ENCODE measurements around the gene SLC2A13.
"Not testable (repeated sequence)": the region's sequence is repeated elsewhere in the genome, so short reads cannot be mapped to it uniquely, and the experiment has no call there.

The SLC2A13 gene

DNA sequence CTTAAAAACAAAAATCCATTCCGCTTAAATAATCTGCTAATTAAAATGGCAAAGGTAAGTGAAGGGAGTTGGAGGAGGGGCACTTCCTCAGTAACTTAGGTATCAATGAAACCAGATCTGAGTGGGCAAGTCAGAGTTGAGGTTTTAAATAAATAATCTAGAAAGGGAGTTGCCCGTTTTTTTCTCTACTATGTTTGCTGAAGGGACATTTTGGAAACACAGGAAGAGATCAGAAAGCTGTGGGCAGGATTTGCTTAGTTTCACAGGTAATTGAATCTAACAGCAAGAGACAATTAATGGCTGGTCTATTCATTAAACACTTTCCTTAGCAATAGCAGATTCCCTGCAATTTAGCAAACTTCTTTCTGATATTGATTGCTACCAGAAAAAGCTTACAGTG lies 300.2 kb downstream of the SLC2A13 start:
- DNase-seq (ENCODE audit: low read depth): no peak

DNA sequence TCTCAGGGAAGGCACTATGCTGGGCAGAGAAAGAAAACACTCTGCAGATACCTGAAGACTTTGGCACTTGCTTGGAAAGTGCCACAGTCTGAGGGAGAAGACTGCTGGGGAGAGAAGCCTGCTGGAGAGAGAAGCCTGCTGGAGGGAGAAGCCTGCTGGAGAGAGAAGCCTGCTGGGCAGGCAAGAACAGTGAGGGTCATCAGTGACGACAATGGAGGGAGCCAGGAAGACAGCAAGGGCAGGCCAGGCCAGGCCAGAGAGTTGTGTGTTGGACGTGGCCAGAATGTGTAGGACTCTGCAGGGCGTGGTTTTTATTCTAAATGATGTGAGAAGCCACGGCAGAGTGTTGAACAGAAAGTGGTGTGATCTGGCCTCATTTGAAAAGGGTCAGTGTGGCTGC lies 301.0 kb downstream of the SLC2A13 start:
- DNase-seq (ENCODE audit: low read depth): no peak

DNA sequence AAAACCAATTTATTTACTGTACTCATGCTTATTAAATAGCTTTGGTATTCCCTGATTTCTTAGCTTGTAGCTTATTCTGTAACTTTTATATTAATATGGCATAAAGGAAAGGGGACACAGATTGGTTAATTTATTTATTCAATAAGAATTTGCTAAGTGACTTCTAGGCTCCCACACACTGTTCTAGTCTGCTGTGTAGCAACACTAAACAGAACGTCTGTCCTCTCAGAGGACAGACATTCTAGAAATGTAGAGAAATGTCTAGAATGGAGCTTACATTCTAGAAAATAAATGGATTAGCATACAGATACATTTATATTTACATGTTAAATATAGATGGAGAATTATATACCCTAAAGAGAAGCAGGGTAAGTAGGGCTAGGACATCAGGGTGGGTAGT lies 301.4 kb downstream of the SLC2A13 start:
- no peak for DNase-seq (ENCODE audit: low read depth)

DNA sequence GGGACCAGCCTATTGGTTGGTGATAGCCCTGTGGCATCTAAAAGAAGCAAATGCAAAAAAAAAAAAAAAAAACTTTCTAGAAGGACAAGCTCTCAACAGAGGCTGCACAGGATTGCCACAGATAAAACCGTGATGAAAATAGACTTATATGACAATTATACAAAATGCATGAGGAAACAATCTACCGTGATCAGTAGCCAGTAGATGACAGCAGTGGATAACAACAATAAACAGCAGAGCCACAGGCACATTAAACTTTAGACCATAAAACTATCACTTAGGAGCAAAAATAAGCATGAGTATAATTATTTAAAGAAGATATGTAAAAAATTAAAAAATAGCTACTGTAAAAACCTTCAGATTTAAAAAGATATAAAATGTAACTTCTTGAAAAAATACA lies 302.7 kb downstream of the SLC2A13 start:
- no peak for DNase-seq (ENCODE audit: low read depth)

DNA sequence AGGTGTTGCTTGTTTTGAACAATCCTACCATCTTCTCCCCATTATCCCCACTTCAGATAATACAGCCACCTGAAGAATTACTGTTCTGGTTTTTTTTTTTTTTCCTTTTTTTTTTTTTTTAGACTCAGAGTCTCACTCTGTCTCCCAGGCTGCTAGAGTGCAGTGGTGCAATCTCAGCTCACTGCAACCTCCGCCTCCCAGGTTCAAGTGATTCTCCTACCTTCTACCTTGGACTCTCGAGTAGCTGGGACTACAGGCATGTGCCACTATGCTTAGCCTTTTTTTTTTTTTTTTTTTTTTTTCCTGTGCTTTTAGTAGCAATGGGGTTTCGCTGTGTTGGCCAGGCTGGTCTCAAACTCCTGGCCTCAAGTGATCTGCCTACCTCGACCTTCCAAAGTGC lies 306.9 kb downstream of the SLC2A13 start:
- no peak for DNase-seq (ENCODE audit: low read depth)

DNA sequence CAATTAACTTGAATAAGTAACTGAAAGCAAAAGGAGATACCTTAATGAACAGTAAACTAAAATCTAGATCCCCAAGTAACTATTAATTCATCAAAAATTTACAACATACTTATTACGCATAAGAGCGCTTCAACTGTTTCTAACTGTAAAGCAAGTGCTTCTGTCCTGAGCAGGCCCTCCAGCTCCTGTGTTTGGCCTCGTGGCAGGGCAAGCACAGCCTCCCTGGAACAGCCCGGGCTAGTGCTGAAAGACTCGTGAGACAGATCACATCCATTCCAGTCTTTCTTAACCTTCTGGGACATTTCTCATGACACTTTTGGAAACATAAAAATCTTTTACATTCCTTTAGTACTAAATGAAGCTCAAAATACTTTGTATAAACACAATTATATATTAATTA lies 307.5 kb downstream of the SLC2A13 start:
- DNase-seq (ENCODE audit: low read depth): no peak

DNA sequence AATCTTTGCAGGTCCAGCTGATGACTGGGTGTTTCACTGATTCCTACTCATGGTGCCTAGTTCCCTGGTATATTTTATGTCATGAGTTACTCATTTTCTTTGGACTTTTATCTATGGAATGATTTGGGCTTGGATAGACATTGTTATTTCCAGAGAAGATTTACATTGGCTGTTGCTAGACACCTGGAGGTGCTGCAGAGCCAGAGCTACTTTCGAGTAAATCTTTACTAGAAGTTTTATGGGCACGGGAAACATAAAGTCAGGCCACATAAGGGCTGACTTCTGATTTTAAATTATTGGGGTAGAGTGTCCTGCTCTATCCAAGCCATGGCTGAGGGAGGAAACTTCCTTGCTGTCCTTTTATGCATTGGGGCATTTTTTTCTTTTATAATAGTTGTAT lies 310.4 kb downstream of the SLC2A13 start:
- no peak for DNase-seq (ENCODE audit: low read depth)

DNA sequence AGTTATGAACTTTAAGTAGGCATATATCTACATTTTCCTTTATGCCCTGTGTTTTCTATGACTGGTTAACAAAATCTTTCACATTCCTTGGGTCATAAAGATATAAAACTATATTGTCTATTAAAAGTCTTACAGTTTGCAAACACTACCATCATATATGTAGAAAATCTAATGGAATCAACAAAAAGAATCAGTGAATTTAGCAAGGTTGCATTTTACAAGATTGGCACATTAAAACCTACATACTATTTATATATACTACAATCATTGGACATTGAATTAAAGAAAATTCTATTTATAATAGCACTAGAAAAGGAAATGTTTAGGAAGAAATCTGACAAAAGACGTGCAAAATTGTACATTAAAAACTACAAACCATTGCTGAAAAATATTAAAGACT lies 312.9 kb downstream of the SLC2A13 start:
- DNase-seq (ENCODE audit: low read depth): no peak

DNA sequence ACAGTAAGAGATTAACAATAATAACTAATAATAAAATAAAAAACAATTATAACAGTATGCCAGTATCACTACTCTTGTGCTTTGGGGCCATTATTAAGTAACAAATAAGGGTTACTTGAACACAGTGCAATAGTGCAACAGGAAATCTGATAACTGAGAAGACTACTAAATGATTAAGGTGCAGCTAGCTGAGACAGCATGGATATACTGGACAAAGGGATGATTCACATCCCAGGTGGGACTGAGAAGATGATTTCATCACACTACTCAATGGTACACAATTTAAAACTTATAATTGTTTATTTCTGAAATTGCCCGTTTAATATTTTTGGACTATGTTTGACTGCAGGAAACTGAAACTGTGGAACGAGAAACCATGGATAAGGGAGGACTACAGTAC lies 317.6 kb downstream of the SLC2A13 start:
- no peak for DNase-seq (ENCODE audit: low read depth)

DNA sequence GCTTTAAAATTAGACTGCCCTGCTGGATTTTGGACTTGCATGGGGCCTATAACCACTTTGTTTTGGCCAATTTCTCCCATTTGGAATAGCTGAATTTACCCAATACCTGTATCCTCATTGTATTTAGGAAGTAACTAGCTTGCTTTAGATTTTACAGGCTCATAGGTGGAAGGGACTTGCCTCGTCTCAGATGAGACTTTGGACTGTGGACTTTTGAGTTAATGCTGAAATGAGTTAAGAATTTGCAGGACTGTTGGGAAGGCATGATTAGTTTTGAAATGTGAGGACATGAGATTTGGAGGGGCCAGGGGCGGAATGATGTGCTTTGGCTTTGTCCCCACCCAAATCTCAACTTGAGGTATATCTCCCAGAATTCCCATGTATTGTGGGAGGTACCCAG lies 320.1 kb downstream of the SLC2A13 start:
- not testable (repeated sequence) for DNase-seq (ENCODE audit: low read depth)

DNA sequence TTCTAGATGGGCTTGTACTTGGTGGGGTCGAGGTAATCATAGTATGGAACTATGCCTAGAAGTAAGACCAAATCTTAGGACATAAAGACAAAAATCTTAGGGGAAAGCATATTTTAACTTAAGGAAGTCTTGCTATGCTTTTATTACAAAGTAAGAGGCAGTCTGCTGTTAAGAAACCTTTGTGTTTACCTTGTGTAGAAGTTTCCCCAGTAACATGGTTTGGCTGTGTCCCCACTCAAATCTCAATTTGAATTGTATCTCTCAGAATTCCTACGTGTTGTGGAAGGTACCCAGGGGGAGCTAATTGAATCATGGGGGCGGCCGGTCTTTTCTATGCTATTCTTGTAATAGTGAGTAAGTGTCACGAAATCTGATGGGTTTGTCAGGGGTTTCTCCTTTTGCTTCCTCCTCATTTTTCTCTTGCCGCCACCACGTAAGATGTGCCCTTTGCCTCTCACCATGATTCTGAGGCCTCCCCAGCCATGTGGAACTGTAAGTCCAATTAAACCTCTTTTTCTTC lies 323.8 kb downstream of the SLC2A13 start:
- no peak for DNase-seq (ENCODE audit: low read depth)

DNA sequence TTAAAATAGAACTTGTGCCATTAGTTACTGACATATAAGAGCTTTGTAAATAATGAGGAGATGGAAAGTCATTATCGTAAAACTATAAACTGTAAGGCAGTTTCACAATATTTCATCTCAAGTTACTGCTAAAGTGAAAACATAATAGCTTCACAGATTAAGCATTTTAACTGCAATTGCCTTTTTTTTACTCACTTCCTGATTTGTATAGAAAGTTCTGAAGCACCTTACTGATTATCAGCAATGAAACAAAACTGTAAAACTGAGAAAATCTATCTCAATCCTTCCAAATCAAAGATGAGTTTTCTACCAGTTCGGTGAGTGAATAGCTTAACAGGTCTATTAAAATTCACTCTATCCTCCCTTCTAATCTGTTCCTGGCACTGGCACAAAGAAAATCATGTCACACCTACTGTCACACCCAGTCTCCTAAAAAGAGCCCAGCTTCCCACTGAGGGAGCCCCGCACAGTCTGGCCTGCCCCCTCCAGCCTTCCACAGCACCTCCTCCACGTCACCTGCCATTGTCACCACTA lies 324.9 kb downstream of the SLC2A13 start:
- DNase-seq (ENCODE audit: low read depth): no peak

DNA sequence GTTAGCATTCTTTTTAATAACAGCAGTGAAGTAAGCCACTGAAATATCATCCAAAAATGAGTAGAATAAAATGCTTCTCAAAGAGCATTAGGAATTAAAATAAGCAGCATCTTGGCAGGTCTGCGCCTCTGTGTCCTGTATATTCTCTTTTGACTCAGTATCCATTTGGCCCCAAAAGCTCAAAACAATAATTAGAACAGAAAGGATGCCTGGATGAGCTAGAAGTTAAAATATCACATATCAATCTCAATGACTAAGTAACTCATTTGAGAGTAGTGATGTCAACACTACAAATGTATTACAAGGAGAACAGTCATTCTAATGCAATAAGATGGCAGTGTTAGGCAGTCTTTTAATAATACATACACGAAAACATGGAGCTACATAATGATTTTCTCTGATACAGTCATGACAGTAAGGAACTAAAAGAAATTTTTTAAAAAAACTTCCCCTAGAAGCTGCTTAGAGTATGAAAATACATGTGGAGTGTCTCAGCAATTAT lies 325.4 kb downstream of the SLC2A13 start:
- DNase-seq (ENCODE audit: low read depth): no peak

DNA sequence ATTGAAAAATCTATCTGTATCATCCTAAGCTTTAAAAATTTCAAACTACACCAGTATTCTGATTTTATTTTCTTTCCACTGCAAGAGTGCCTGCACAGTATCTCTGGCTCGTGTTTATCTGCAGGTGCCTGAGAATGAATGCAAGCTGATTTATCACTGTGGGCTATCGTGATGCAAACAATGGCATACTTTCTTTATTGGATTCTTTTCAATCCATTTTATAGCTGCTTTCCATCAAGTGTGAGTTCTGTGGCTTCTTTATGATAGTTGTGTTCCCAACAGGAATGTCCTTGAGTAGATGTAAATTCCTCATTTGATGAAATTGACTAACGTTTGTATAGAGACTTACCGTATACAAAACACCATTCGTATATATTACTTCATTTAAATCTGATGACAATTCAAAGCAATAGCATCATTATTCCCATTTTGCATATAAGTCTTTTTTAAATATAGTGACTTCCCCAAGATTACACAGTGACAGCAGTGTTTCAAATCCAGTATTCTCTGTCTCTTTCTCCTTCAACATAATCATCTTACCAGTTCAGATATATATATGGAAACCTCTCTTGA lies 326.0 kb downstream of the SLC2A13 start:
- no peak for DNase-seq (ENCODE audit: low read depth)

DNA sequence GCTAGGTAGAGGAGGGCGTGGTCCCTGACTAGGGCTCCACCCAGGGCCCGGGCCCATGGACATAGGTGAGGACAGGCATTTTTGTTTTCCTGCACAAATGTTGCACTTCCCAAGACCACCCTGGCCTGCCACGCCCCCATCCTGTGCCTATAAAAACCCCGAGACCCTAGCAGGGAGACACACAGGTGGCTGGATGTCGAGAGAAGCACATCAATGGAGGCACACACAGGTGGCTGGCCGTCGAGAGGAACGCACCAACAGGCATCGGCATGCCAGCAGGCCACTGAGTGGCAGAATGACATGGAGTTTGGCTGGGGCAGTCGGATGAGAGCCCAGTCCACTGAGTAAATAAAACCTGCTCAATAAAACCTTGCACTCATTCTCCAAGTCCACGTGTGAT lies 328.4 kb downstream of the SLC2A13 start:
- no peak for DNase-seq (ENCODE audit: low read depth)

DNA sequence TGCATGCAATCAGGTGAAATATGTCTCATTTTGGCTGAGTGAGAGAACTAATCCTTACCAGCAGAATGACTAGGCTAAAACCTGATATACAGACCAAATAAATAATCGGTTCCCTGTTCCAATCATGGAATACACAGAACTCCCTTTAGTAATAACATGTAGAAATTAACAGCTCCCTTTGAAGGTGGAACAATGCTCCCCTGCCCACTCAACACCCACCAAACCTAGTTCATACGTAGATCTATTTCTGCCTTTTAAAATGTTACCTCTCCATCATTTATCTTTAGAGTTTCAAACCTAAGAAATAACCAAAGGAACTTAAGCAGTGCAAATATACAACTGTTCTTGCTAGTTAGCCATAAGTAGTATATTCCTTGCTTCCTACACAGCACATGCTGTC lies 332.6 kb downstream of the SLC2A13 start:
- DNase-seq (ENCODE audit: low read depth): no peak

DNA sequence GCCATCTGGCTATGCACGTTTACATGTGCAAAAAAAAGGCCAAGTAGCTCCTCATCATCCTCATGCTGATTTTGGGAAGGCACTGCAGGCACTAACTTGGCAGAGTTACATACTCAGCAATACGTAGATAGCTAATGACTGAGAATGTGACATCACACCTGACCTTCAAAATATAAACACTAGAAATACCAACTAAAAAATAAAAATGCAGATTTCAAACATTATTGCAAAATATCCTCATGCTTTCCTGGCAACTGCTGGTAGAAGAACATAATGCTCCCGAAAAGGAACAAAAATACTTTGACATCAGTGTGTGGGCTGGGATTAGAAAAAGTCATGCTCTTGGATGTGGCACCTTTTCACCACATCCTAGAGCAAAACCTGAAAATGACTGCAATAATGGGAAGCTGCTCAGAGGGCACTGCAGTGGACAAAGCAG lies 333.0 kb downstream of the SLC2A13 start:
- no peak for DNase-seq (ENCODE audit: low read depth)

DNA sequence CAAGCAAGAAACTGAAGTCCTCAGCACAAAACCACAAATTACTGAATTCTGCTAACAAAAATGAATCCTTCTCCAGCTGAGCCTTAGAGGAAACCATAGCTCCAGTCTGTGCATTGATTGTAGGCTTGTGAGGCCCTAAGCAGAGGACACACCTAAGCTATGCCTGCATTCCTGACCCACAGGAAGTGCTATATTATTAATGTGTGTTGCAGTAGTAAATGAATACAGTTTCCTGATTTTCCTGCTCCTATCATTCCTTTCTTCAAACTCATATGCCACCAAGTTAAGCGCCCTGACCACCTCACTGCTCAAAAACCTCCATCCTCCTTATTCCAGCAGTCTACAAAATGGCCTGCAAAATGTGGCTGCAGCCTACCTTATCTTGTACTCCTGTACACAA lies 334.4 kb downstream of the SLC2A13 start:
- DNase-seq (ENCODE audit: low read depth): no peak

DNA sequence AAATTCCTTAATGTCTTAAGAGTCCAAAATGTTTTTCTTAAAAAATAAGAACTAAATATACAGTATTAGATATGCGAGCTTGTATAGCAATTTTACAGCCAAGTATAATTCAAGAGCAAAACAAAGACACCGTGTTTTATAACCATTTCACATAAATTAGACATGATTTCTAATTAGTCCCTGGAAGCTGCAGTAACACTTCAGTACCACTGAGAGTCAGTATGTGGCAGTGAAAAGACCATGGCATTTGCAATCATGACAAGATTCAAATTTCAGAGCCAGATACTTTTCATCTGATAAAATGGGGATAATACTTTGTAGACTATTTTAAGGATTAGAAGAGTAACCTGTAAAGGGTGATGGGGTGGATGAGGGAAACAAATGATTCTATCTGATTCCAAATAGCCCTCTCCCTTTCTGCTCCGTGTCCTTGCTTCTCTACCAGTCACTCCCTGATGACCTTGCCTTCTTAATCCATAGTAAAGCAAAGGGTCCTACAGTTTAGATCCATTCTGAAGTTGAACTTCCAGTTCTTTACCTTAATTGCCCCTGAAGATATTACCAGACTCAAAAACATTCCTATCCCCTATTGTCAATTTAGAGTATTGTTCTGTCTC lies 340.8 kb downstream of the SLC2A13 start:
- DNase-seq (ENCODE audit: low read depth): no peak

DNA sequence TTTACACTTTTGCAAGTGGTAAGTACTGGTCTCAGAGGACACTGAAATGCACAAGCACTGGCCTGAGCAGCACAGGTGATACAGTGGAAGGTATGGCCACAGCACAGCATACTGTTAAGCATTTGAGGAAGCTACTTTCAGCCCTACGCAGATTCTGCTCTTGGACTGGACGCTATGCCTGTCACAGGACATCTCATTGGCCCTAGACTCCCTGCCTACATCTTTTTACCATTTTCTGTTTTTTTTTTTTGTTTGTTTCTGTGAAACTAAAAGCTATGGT lies 342.1 kb downstream of the SLC2A13 start:
- DNase-seq (ENCODE audit: low read depth): no peak

DNA sequence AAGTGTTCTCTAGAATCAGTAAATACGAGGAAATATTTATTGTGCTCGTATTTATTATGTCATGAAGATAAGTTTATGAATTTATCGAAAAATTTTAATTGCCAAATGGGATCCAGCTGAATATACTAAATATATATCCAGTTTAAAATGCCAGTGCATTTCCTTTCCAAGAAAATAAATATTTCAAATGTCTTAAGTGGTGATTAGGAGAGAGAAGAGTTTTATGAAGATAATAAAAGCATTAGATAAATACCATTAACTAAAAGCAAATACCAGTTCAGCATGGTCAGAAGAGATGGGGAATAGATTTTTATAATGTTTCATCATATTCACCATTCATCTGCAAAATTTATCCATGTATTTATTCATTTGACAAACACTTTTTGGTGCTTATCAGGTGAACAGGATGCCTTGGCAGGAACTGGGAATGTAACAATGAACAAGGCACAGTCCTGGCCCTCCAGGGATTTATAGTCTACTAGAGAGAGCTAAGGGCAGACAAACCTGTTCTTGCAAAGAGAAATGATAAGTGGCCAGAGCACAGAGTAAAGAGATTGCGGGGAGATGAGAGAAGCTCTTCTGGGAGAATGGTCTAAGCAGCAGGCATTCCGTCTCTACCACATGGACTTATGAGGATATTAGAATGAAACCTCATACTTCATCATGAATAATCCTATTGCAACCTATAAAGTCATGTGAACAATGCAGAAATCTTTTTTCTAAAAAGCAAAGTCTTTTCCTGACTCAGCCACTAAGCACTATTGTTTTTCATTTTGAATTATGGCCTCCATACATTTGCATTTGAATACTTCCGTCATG lies 342.6 kb downstream of the SLC2A13 start:
- DNase-seq (ENCODE audit: low read depth): no peak

DNA sequence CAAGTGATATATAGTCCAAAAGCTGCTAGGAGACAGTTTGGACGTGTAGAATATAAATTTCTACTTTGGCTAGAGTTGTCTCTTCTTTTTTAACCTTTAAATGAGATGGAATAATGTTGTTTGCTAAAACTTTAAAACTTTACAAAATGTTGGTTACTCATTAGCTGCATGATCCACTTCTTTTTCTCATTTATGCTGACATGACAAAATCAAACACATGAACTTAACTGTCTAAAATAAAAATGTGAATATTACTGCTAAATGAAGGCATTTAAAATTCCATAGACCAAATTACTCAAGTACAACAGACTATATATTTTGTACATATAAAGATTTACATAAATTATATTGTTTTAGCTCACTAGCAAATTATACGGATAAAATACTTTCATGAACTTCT lies 350.4 kb downstream of the SLC2A13 start:
- no peak for DNase-seq (ENCODE audit: low read depth)

DNA sequence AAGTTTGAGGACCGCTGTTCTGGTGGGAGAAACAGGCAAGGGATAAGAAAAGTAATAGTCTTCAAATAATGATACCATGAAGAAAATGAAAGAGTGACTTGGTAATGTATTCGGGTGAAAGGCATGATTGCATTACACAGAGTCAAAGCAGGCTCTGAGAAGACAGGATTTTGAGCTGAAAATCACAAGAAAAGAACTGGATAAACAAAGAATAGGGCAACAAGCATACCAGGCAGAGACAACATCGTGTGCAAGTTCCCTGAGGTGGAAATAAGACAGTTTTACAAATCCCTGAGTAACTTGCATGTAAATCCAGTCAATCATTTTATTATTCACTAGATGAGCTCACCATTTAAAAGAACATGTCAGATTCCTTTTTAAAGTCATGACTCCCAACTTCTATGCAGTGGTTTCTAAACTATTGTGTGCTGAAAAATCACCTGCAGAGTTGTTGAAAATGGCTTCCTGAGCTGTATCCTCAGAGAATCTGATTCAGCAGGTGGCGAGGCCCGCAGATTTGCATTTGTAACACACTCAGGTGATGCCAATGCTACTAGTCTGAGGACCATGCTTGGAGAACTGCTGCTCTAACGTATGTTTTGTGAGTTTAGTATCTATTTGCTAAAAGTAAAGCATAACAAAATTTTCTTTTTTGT lies 353.3 kb downstream of the SLC2A13 start:
- no peak for DNase-seq (ENCODE audit: low read depth)

All from stimulated activated CD8-positive, alpha-beta memory T cell treated with anti-CD3 and anti-CD28 coated beads, Interleukin-15, amount 100 ng/mL, for 1 hour (primary cell).